HEK293T (cell line): ENCODE results near the gene LMOD1.

Source experiments
- BHLHE40 ChIP-seq: fragments of 450-650 bp; IDR thresholded peaks from 2 replicates; pipeline ENCODE4 v1.6.1; 2016; ENCODE audit warnings: mild to moderate bottlenecking, moderate library complexity, borderline replicate concordance
- ELF4 ChIP-seq: fragments of 450-650 bp; IDR thresholded peaks from 2 replicates; pipeline ENCODE4 v1.6.1; 2017; ENCODE audit warnings: antibody characterized with exemption
- FOXA1 ChIP-seq: fragments of 450-650 bp; IDR thresholded peaks from 2 replicates; pipeline ENCODE4 v1.6.1; 2016; ENCODE audit warnings: mild to moderate bottlenecking
- FOXK2 ChIP-seq: fragments of 450-650 bp; IDR thresholded peaks from 2 replicates; pipeline ENCODE4 v1.6.1; 2016; ENCODE audit warnings: mild to moderate bottlenecking
- FOXM1 ChIP-seq: fragments of 450-650 bp; IDR thresholded peaks from 2 replicates; pipeline ENCODE4 v1.6.1; 2017; ENCODE audit warnings: mild to moderate bottlenecking, borderline replicate concordance
- HDGF ChIP-seq: fragments of 450-650 bp; IDR thresholded peaks from 2 replicates; pipeline ENCODE4 v1.6.1; 2017; ENCODE audit warnings: antibody characterized with exemption, borderline replicate concordance
- L3MBTL2 ChIP-seq: fragments of 450-650 bp; conservative IDR thresholded peaks from 2 replicates; pipeline ENCODE4 v1.6.1; 2016; ENCODE audit warnings: mild to moderate bottlenecking
- NFRKB ChIP-seq: fragments of 450-650 bp; IDR thresholded peaks from 2 replicates; pipeline ENCODE4 v1.6.1; 2016; ENCODE audit warnings: mild to moderate bottlenecking, moderate library complexity
- SP1 ChIP-seq: fragments of 450-650 bp; IDR thresholded peaks from 2 replicates; pipeline ENCODE4 v1.6.1; 2017
- ZNF384 ChIP-seq: fragments of 450-650 bp; IDR thresholded peaks from 2 replicates; pipeline ENCODE4 v1.6.1; 2016
- TF ChIP-seq, protein P1 (sequence below): fragments of 450-650 bp; IDR thresholded peaks from 2 replicates; pipeline ENCODE4 v1.6.1; 2016

DNA sequence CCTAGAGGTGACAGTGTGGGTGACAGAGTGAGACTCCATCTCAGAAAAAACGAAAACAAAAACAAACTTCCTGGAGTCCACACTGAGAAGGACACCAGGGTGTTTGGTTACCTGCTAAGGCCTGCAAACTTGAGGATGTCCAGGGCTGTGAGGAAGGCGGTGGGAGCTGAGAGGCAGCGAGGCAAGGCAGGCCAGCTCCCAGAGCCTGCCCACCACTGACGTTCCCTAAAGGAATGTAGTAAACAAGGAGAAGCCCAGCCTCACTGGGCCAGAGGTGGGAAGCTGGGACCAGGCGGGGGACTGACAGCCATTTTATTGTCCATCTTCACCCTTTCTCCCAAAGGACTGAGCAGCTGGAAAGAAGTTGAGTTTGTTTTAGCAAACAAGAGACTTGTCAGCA, 33.5 kb downstream of the LMOD1 start:
- TF ChIP-seq SP1 = no peak
- TF ChIP-seq BHLHE40 = no peak
- TF ChIP-seq FOXA1 = no peak
- TF ChIP-seq FOXM1 = no peak
- TF ChIP-seq FOXK2 = no peak
- no peak for TF ChIP-seq ELF4
- no peak for TF ChIP-seq NFRKB
- no peak for TF ChIP-seq L3MBTL2
- TF ChIP-seq, protein P1, sequence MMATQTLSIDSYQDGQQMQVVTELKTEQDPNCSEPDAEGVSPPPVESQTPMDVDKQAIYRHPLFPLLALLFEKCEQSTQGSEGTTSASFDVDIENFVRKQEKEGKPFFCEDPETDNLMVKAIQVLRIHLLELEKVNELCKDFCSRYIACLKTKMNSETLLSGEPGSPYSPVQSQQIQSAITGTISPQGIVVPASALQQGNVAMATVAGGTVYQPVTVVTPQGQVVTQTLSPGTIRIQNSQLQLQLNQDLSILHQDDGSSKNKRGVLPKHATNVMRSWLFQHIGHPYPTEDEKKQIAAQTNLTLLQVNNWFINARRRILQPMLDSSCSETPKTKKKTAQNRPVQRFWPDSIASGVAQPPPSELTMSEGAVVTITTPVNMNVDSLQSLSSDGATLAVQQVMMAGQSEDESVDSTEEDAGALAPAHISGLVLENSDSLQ = no peak
- TF ChIP-seq ZNF384 = no peak
- no peak for TF ChIP-seq HDGF
